ENCODE results near the gene NIPA2.

NIPA2 gene

GRCh38 chr15:22869856-22870255 lies 31.4 kb downstream of the NIPA2 start:
- DNase-seq (ENCODE audit: extremely low read depth, low read depth): no peak
- no peak for TF ChIP-seq CTCF (IDR thresholded peaks at IDR 0.05; ENCODE audit: low read depth, low read length)

GRCh38 chr15:22870865-22871264 lies 32.4 kb downstream of the NIPA2 start:
- DNase-seq (ENCODE audit: extremely low read depth, low read depth): no peak
- no peak for TF ChIP-seq CTCF (IDR thresholded peaks at IDR 0.05; ENCODE audit: low read depth, low read length)

GRCh38 chr15:22871481-22872086 lies 33.1 kb downstream of the NIPA2 start:
- no peak for DNase-seq (ENCODE audit: extremely low read depth, low read depth)
- no peak for TF ChIP-seq CTCF (IDR thresholded peaks at IDR 0.05; ENCODE audit: low read depth, low read length)

GRCh38 chr15:22872936-22873701 lies 34.7 kb downstream of the NIPA2 start:
- no peak for DNase-seq (ENCODE audit: extremely low read depth, low read depth)
- no peak for TF ChIP-seq CTCF (IDR thresholded peaks at IDR 0.05; ENCODE audit: low read depth, low read length)

GRCh38 chr15:22873841-22874240 lies 35.4 kb downstream of the NIPA2 start:
- TF ChIP-seq CTCF (IDR thresholded peaks at IDR 0.05; ENCODE audit: low read depth, low read length): no peak
- no peak for DNase-seq (ENCODE audit: extremely low read depth, low read depth)

- TF ChIP-seq CTCF (IDR thresholded peaks at IDR 0.05; ENCODE audit: low read depth, low read length): no peak
- no peak for DNase-seq (ENCODE audit: extremely low read depth, low read depth)
Measured at GRCh38 chr15:22874256-22874655, 35.8 kb downstream of the NIPA2 start.

GRCh38 chr15:22874966-22875365 lies 36.5 kb downstream of the NIPA2 start:
- TF ChIP-seq CTCF (IDR thresholded peaks at IDR 0.05; ENCODE audit: low read depth, low read length): no peak
- no peak for DNase-seq (ENCODE audit: extremely low read depth, low read depth)

Data from AG09319 (cell line).